Stimulated activated CD8-positive, alpha-beta memory T cell treated with anti-CD3 and anti-CD28 coated beads, Interleukin-12 subunit alpha, Interleukin-12 subunit beta, amount 100 ng/mL, for 24 hours (primary cell): ENCODE measurements around the gene DYNLT2B.
"Not testable (repeated sequence)": the region's sequence is repeated elsewhere in the genome, so short reads cannot be mapped to it uniquely, and the experiment has no call there.

Source experiments
- DNase-seq: peaks from one replicate; pipeline ENCODE4 v3.0.0-alpha.2; 2020; ENCODE audit errors: extremely low read depth

Gene DYNLT2B

GRCh38 chr3:196272826-196273225, 45.2 kb downstream of the DYNLT2B start:
- DNase-seq, result no peak

GRCh38 chr3:196270499-196270898, 47.5 kb downstream of the DYNLT2B start:
- DNase-seq, result no peak

GRCh38 chr3:196268284-196269163, 49.5 kb downstream of the DYNLT2B start:
- DNase-seq, result no peak

DNA sequence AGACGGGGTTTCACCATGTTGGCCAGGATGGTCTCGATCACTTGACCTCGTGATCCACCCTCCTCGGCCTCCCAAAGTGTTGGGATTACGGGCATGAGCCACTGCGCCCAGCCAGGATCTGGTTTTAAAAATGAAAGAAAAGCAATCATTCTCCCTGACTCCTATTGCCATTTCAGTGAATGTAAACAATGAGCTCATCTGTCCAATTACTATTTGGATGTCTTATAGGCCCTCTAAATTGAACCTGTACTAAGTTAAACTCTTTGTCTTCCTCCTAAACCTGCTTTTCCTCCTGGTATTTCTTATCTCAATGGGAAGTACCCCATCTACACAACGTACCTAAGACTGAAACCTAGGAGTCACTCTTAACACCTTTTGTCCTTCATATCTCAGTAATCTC, 54.2 kb downstream of the DYNLT2B start:
- no peak for DNase-seq

- no peak for DNase-seq
Observed at GRCh38 chr3:196260784-196261183, 57.3 kb downstream of the DYNLT2B start.

DNA sequence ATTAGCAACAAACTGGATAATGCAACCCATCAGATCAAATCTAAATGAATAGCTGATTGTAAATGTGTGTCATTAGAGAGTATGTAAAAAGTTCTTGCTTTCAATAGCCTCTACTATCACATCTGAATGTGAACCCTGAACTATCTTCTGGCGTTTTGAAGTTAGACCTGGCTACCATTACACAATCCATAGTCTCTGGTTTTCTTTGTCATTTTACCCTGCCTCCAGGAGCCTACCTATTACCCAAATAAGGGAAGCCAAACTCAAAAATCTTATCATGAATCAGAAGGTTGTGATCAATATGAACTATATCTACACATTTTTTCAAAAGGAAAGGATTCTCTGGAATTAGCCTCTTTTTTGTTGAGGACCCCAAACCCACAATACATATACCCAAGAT, 62.3 kb downstream of the DYNLT2B start:
- DNase-seq, result no peak

DNA sequence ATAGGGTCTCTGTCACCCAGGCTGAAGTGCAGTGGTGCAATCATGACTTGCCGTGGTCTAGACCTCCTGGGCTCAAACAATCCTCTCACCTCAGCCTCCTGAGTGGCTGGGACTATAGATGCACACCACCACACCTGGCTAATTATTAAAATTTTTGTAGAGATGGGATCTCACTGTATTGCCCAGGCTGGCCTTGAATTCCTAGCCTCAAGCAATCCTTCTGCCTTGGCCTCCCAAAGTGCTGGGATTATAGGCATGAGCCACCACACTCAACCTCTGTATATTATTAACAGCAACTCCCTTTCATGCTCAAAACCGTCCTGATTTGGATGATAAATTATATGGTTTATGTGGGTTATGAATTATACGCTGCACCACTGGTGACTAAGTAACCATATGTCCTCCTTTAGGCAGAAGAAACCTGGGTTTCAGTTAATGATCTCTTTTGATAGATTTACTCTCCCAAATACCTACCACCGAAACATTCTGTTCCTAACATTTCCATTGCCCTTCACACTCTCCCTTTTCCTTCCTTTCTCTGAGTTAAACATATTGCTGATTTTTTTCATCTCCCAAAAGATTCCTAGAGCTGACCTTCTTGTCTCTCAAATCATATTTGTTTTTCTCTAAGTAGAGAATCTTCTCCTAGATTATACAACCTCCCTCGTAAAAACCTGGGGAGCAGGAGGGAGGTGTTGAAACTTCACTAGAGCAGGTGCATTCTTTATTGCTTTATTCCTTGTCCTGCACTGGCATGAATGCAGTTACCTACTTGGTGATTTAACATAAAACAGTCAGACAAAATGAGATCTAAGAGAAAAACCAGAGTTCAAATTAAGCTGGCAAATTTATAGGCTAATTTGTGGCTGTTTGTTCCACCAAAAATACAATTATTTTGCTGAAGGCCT, 63.4 kb downstream of the DYNLT2B start:
- DNase-seq, result no peak

DNA sequence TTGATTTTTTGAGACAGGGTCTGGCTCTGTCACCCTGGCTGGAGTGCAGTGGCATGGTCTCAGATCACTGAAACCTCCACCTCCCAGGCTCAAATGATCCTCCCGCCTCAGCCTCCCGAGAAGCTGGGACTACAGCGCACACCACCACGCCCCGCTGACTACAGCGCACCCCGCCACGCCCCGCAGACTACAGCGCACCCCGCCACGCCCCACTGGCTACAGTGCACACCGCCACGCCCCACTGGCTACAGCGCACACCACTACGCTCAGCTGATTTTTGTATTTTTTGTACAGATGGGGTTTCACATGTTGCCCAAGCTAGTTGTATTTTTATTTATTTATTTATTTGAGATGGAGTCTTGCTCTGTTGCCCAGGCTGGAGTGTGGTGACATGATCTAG, 66.1 kb downstream of the DYNLT2B start:
- DNase-seq, result no peak

GRCh38 chr3:196246612-196247308, 71.3 kb downstream of the DYNLT2B start:
- DNase-seq, result no peak

- DNase-seq, result not testable (repeated sequence)
Observed at GRCh38 chr3:196244166-196244565, 73.9 kb downstream of the DYNLT2B start.

DNA sequence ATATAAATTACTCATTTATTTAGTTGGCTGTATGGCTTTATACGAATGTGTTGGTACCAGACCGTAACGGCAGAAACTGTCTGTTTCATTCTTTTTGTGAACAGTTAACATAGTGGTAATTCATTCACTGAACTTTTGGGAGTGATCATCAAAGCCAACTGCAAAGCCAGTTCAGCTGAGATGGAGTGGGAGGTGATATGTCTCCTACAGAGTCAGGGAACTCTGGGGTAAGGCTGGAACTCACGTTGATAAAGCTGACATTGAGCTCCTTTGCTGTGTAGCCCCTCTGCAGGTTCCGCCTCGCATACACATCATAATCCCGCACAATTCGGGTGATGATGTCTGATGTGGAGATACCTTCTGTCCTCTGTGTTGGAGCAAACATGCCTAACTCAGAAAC, 76.3 kb downstream of the DYNLT2B start:
- no peak for DNase-seq
